Measurements from ENCODE around the gene CPOX.

DNA sequence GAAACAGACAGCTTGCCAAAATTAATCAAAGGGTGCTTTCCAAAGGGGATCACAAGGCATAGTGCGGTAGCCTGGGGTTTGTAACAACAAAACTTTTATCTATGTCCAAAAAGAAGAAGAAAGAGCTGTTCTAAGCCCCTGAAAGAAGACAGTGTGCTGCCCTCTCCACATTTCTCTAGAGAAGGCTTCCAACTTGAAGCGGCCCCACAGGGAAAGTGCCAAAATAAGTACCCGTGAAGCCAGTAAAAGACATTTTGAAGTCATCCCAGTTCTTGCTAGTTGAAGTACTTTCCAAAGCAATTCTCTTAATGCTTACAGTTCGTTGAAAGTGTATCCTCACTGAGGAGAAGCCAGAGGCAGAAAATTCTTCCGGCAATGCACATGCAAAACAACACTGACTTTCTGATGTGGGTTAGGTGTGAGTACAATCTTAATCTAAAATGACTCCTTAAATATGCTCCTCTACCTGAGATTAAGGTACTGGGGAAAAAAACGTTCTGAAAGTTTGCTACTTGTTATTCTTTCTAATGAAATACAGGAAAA is 40.3 kb downstream of the CPOX start:
- TF ChIP-seq, protein P1, sequence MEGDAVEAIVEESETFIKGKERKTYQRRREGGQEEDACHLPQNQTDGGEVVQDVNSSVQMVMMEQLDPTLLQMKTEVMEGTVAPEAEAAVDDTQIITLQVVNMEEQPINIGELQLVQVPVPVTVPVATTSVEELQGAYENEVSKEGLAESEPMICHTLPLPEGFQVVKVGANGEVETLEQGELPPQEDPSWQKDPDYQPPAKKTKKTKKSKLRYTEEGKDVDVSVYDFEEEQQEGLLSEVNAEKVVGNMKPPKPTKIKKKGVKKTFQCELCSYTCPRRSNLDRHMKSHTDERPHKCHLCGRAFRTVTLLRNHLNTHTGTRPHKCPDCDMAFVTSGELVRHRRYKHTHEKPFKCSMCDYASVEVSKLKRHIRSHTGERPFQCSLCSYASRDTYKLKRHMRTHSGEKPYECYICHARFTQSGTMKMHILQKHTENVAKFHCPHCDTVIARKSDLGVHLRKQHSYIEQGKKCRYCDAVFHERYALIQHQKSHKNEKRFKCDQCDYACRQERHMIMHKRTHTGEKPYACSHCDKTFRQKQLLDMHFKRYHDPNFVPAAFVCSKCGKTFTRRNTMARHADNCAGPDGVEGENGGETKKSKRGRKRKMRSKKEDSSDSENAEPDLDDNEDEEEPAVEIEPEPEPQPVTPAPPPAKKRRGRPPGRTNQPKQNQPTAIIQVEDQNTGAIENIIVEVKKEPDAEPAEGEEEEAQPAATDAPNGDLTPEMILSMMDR (IDR thresholded peaks at IDR 0.05): no peak
- TF ChIP-seq POLR2A (IDR thresholded peaks at IDR 0.05) (no peak), EP300 (IDR thresholded peaks at IDR 0.05) (no peak), POLR2AphosphoS5 (IDR thresholded peaks at IDR 0.05) (no peak)
